ENCODE data around the gene DNALI1. TPM values are rescaled to one million over a fixed set of nuclear protein-coding genes. Genes with fewer than 3 reads are reported as not detected.
A peak's percentile ranks its signal among the peaks of the same experiment; 100 is the strongest.
"Not testable (repeated sequence)": the region's sequence is repeated elsewhere in the genome, so short reads cannot be mapped to it uniquely, and the experiment has no call there.

The DNALI1 gene
- polyA plus RNA-seq, 1 of the 3 experiments (the other 2 are of a cell fraction) = 17.4 TPM

- Histone ChIP-seq H3K36me3 (replicated peaks in 1 of 2; ENCODE audit: control insufficient read depth in 1 of 2, insufficient read depth in 2 of 2, low read length in 1 of 2) (peaks cover 68 to 75% of the 10 kb centered on the region in 2 experiments), H3K27ac (ENCODE audit: low read depth in 2 of 2, low read length in 1 of 2) (peak overlapping the region; percentile 80 to 88; a peak in 3 of 4 replicates), H2AFZ (ENCODE audit: low read depth) (no peak overlapping the region), H3K4me3 (ENCODE audit: low read depth in 2 of 2, low read length in 1 of 2) (no peak overlapping the region), H3F3A (replicated peaks; ENCODE audit: insufficient read depth) (peaks cover 49% of the 10 kb centered on the region), H3K9me2 (no peaks in the 10 kb centered on the region), H3K9me3 (no peaks in the 10 kb centered on the region), H4K20me1 (ENCODE audit: insufficient read depth) (no peaks in the 10 kb centered on the region), H3K79me2 (ENCODE audit: insufficient read depth) (peaks cover 19% of the 10 kb centered on the region; the same call in 1 of the 2 replicates), H3K4me2 (peak overlapping the region; percentile 40; the same call in 1 of the 2 replicates), H3K9ac (peak overlapping the region; percentile 15; the same call in 1 of the 2 replicates), H3K4me1 (ENCODE audit: control insufficient read depth in 1 of 2, insufficient read depth in 2 of 2, low read depth in 1 of 2, low read length in 1 of 2) (peaks cover 2 to 30% of the 10 kb centered on the region in 2 experiments; a peak in 3 of 4 replicates), H3K27me3 (ENCODE audit: insufficient read depth) (no peaks in the 10 kb centered on the region)
- POLR2A ChIA-PET = no interaction called here
- WGBS (ENCODE audit: low lambda C conversion rate) = 92% methylated on average over 5 of the region's 5 CpGs
- TF ChIP-seq CHD2 (IDR thresholded peaks at IDR 0.05; ENCODE audit: low read length, partially characterized antibody) = no peak
- no peak for TF ChIP-seq MAX (IDR thresholded peaks at IDR 0.05; ENCODE audit: low read depth)
- no peak for TF ChIP-seq RFX5 (IDR thresholded peaks at IDR 0.05; ENCODE audit: low read length)
- TF ChIP-seq, protein P1, sequence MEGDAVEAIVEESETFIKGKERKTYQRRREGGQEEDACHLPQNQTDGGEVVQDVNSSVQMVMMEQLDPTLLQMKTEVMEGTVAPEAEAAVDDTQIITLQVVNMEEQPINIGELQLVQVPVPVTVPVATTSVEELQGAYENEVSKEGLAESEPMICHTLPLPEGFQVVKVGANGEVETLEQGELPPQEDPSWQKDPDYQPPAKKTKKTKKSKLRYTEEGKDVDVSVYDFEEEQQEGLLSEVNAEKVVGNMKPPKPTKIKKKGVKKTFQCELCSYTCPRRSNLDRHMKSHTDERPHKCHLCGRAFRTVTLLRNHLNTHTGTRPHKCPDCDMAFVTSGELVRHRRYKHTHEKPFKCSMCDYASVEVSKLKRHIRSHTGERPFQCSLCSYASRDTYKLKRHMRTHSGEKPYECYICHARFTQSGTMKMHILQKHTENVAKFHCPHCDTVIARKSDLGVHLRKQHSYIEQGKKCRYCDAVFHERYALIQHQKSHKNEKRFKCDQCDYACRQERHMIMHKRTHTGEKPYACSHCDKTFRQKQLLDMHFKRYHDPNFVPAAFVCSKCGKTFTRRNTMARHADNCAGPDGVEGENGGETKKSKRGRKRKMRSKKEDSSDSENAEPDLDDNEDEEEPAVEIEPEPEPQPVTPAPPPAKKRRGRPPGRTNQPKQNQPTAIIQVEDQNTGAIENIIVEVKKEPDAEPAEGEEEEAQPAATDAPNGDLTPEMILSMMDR (IDR thresholded peaks at IDR 0.05) = no peak
- TF ChIP-seq YY1 (IDR thresholded peaks at IDR 0.05; ENCODE audit: low read depth) = no peak
- TF ChIP-seq REST (IDR thresholded peaks at IDR 0.05; ENCODE audit: low read depth, low read length) = no peak
- DNase-seq = no peak
- CTCF ChIA-PET = interaction anchor here (0.8 to 0.9 kb wide), 2 partner anchors 14 to 106 kb away, joined by 3 read pairs; no protein-coding TSS in a partner anchor
Observed at GRCh38 chr1:37575692-37576091, 19.0 kb downstream of the DNALI1 start.

- not testable (repeated sequence) for H4K20me1 ChIP-seq (ENCODE audit: insufficient read depth); H3K9me2 ChIP-seq; H3K4me1 ChIP-seq (ENCODE audit: control insufficient read depth in 1 of 2, insufficient read depth in 2 of 2, low read depth in 1 of 2, low read length in 1 of 2); DNase-seq; H3K9me3 ChIP-seq; H3K9ac ChIP-seq; H3K4me2 ChIP-seq; H2AFZ ChIP-seq (ENCODE audit: low read depth); H3K27me3 ChIP-seq (ENCODE audit: insufficient read depth); H3K4me3 ChIP-seq (ENCODE audit: low read depth in 2 of 2, low read length in 1 of 2); H3K27ac ChIP-seq (ENCODE audit: low read depth in 2 of 2, low read length in 1 of 2)
- ChIA-PET CTCF (interaction anchor here (0.5 kb wide), 1 partner anchor 103 kb away, joined by 3 read pairs; no protein-coding TSS in a partner anchor), POLR2A (interaction anchor here (1.3 kb wide), 1 partner anchor 10 kb away, joined by 3 read pairs; no protein-coding TSS in a partner anchor)
- Histone ChIP-seq H3F3A (replicated peaks; ENCODE audit: insufficient read depth) (peaks cover 10% of the 10 kb centered on the region), H3K79me2 (ENCODE audit: insufficient read depth) (peaks cover 19% of the 10 kb centered on the region; the same call in 1 of the 2 replicates), H3K36me3 (replicated peaks in 1 of 2; ENCODE audit: control insufficient read depth in 1 of 2, insufficient read depth in 2 of 2, low read length in 1 of 2) (peaks cover 64 to 71% of the 10 kb centered on the region in 2 experiments)
- WGBS (ENCODE audit: low lambda C conversion rate) = 100% methylated on average over 4 of the region's 4 CpGs
Observed at GRCh38 chr1:37584544-37584943, 27.8 kb downstream of the DNALI1 start.

Data from SK-N-SH (cell line).